GM18517 (cell line): ENCODE results near the gene KIF2C.
"Not testable (repeated sequence)": the region's sequence is repeated elsewhere in the genome, so short reads cannot be mapped to it uniquely, and the experiment has no call there.

Experiments
- ATAC-seq: cut with Tn5 transposase; IDR thresholded peaks from one replicate; pipeline ENCODE4 v1.9.1; 2021; ENCODE audit warnings: mild to moderate bottlenecking, moderate library complexity; ENCODE audit not compliant: unreplicated experiment

The KIF2C gene

GRCh38 chr1:44739307-44740178, at the start of gene KIF2C:
KIF2C (plus strand) TSS chr1:44739837; CDS start chr1:44739933, 96 bp downstream.
- ATAC-seq = peak; percentile 91

GRCh38 chr1:44693159-44693558, 46.5 kb upstream of the KIF2C start:
- ATAC-seq = no peak

GRCh38 chr1:44693900-44694299, 45.7 kb upstream of the KIF2C start:
- ATAC-seq = no peak

GRCh38 chr1:44694863-44695478, 44.7 kb upstream of the KIF2C start:
- ATAC-seq = peak; percentile 64

- ATAC-seq = no peak
Measured at GRCh38 chr1:44695671-44696070, 44.0 kb upstream of the KIF2C start.

GRCh38 chr1:44696101-44696500, 43.5 kb upstream of the KIF2C start:
- ATAC-seq = no peak

GRCh38 chr1:44696789-44697345, 42.8 kb upstream of the KIF2C start:
- no peak for ATAC-seq

- ATAC-seq = no peak
Measured at GRCh38 chr1:44698138-44698537, 41.5 kb upstream of the KIF2C start.

GRCh38 chr1:44699375-44699774, 40.3 kb upstream of the KIF2C start:
- ATAC-seq = not testable (repeated sequence)

- no peak for ATAC-seq
Measured at GRCh38 chr1:44700573-44700972, 39.1 kb upstream of the KIF2C start.

- no peak for ATAC-seq
Measured at GRCh38 chr1:44701141-44701573, 38.5 kb upstream of the KIF2C start.

- no peak for ATAC-seq
Measured at GRCh38 chr1:44705470-44705869, 34.2 kb upstream of the KIF2C start.

GRCh38 chr1:44705938-44706337, 33.7 kb upstream of the KIF2C start:
- ATAC-seq = no peak

- no peak for ATAC-seq
Measured at GRCh38 chr1:44707112-44707881, 32.3 kb upstream of the KIF2C start.

- ATAC-seq = no peak
Measured at GRCh38 chr1:44707959-44708831, 31.4 kb upstream of the KIF2C start.

- no peak for ATAC-seq
Measured at GRCh38 chr1:44713321-44713781, 26.3 kb upstream of the KIF2C start.

- no peak for ATAC-seq
Measured at GRCh38 chr1:44714532-44714931, 25.1 kb upstream of the KIF2C start.

GRCh38 chr1:44714944-44715571, 24.6 kb upstream of the KIF2C start:
- no peak for ATAC-seq

- ATAC-seq = no peak
Measured at GRCh38 chr1:44717156-44717555, 22.5 kb upstream of the KIF2C start.

- ATAC-seq = no peak
Measured at GRCh38 chr1:44717653-44718052, 22.0 kb upstream of the KIF2C start.
